Effector memory CD4-positive, alpha-beta T cell (primary cell): Measurements from ENCODE around the gene ZNF791.
A peak's percentile ranks its signal among the peaks of the same experiment; 100 is the strongest.
"Not testable (repeated sequence)": the region's sequence is repeated elsewhere in the genome, so short reads cannot be mapped to it uniquely, and the experiment has no call there.

ENCODE experiments used
- DNase-seq, 3 donors: peaks; one replicate each; pipeline ENCODE4 v3.0.0-alpha.2; 2020
- H3K27ac ChIP-seq: 2 replicates; pipeline ENCODE4 v1.7.0; 2013; ENCODE audit warnings: mild to moderate bottlenecking, low read length, moderate library complexity; ENCODE audit not compliant: insufficient read depth, poor library complexity, severe bottlenecking
- H3K27me3 ChIP-seq: replicated peaks from 2 replicates; pipeline ENCODE4 v1.7.0; 2013; ENCODE audit warnings: mild to moderate bottlenecking, low read length; ENCODE audit not compliant: insufficient read depth, control insufficient read depth, poor library complexity, severe bottlenecking
- H3K36me3 ChIP-seq: 2 replicates; pipeline ENCODE4 v1.7.0; 2013; ENCODE audit warnings: mild to moderate bottlenecking, low read length, moderate library complexity; ENCODE audit not compliant: control insufficient read depth, insufficient read depth
- H3K4me1 ChIP-seq: 2 replicates; pipeline ENCODE4 v1.7.0; 2013; ENCODE audit warnings: low read length, mild to moderate bottlenecking; ENCODE audit not compliant: control insufficient read depth, insufficient read depth, poor library complexity, severe bottlenecking
- H3K4me3 ChIP-seq: 2 replicates; pipeline ENCODE4 v1.7.0; 2013; ENCODE audit warnings: low read length, low read depth, mild to moderate bottlenecking; ENCODE audit not compliant: insufficient read depth, poor library complexity, severe bottlenecking
- H3K9me3 ChIP-seq: 2 replicates; pipeline ENCODE4 v1.7.0; 2013; ENCODE audit warnings: mild to moderate bottlenecking, low read length, moderate library complexity; ENCODE audit not compliant: control insufficient read depth

ZNF791 gene

DNA sequence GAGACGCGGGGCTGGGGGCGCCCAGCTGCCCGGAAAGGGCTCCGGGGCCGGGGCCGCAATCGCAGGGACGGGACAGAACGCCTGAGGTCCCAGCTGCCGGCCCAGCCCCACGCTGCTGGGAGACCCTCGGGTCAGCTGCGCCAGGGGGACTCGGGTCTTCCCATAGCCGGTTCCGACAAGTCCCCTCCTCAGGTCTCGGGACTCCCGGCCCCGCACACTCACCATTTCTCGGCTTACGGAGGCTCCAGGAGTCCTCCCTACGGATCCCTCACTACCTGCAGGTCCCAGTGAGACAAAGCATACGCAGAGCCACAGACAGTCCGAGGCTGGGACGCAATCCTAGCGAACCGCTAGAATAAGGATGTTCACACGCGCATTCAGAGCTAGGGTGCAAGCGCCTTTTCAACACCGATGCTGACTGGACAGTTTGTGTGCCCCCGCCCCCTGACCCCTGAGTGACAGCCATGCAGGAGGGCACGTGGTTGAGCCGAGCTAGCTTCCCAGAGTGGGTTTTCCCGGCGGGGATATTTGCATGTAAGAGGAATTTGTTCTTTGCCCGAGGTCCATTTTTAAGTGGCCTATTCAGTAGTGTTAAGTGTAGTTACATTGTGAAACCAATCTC, 13.7 kb upstream of the ZNF791 start:
- H3K27ac ChIP-seq, result no peak overlapping the region
- no peaks in the 10 kb centered on the region for H3K27me3 ChIP-seq
- no peak overlapping the region for H3K4me3 ChIP-seq
- no peaks in the 10 kb centered on the region for H3K36me3 ChIP-seq
- H3K4me1 ChIP-seq, result no peaks in the 10 kb centered on the region
- H3K9me3 ChIP-seq, result no peaks in the 10 kb centered on the region
- no peak for DNase-seq

GRCh38 chr19:12597594-12597993, 13.1 kb upstream of the ZNF791 start:
- H3K36me3 ChIP-seq, result no peaks in the 10 kb centered on the region
- H3K27ac ChIP-seq, result no peak overlapping the region
- H3K27me3 ChIP-seq, result no peaks in the 10 kb centered on the region
- H3K9me3 ChIP-seq, result no peaks in the 10 kb centered on the region
- DNase-seq, result no peak
- H3K4me3 ChIP-seq, result no peak overlapping the region
- no peaks in the 10 kb centered on the region for H3K4me1 ChIP-seq

DNA sequence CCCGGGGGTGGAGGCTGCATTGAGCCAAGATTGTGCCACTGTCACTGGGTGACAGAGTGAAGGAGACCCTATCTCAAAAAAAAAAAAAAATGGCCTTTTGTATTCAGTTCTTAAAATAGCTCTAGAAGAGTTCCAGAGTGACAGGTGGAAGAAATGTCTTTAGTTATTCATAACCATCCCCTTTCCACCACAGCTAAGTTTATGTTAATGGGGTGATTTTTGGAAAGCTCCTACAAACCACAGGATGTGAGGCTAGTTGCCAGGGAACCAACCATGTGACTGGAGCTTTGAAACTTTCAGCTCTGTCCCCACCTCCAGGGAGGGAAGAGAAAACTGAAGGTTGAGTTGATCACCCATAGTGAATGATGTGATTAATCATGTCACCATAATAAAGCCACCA, 7.0 kb upstream of the ZNF791 start:
- H3K4me3 ChIP-seq, result no peak overlapping the region
- peaks cover 5% of the 10 kb centered on the region for H3K4me1 ChIP-seq
- H3K9me3 ChIP-seq, result no peaks in the 10 kb centered on the region
- H3K27ac ChIP-seq, result no peak overlapping the region
- no peaks in the 10 kb centered on the region for H3K27me3 ChIP-seq
- no peaks in the 10 kb centered on the region for H3K36me3 ChIP-seq
- DNase-seq, result peak in 1 of 3 donors; percentile 27

DNA sequence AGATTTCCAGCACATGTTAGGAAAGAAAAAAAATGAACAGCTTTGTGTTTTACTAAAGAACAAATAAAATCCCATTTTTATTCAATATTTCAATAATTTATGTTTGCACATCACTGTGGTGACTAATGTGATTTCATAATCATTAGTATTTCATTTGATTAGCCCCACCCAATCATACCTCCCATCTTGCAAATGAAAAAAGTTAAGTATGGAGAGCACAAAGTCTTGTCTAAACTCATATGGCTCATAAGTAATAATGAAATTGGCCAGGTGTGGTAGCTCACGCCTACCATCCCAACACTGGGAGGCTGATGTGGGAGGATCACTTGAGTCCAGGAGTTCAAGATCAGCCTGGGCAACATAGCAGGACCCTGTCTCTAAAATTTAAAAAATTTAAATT, 3.9 kb upstream of the ZNF791 start:
- H3K4me3 ChIP-seq, result no peak overlapping the region
- no peaks in the 10 kb centered on the region for H3K36me3 ChIP-seq
- no peaks in the 10 kb centered on the region for H3K27me3 ChIP-seq
- H3K4me1 ChIP-seq, result peaks cover 5% of the 10 kb centered on the region
- DNase-seq, result no peak
- H3K27ac ChIP-seq, result no peak overlapping the region
- no peaks in the 10 kb centered on the region for H3K9me3 ChIP-seq

DNA sequence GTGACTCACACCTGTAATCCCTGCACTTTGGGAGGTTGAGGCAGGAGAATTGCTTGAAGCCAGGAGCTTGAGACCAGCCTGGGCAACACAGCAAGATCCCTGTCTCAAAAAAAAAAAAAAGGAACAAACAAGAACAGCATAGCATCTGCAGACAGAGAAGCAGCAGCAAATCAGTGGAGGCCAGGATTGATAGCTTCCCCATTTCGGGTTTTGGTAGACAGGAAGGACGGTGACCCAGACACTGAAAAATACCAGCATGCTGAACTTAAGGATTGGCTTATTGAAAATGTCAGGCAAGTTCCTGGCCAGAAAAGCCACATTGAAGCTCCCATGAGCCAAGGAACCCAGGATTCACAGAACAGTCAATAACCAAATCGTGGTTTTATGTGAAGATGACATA, 3.1 kb upstream of the ZNF791 start:
- no peak for DNase-seq
- peaks cover 14% of the 10 kb centered on the region for H3K4me1 ChIP-seq

DNA sequence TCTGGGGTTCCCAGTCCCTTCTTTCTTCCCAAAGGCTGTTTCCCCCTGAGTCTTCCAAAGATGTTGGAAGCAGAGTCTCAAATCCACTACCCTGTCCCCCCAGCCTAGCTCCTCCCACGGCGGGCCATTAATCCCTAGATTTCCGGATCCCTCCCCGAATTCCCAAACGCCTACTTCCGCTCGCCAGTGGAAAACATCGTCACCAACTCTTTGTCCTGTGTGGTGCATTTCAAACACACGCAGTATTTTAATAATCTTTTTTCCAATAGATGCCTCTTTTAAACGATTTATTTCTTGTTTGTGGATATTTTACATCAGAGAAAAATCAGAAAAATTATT, 610 bp downstream of the ZNF791 start:
- DNase-seq, result no peak
- Histone ChIP-seq H3K27ac (peak overlapping the region; percentile 87), H3K36me3 (no peaks in the 10 kb centered on the region), H3K4me3 (peak overlapping the region; percentile 76), H3K4me1 (peaks cover 25% of the 10 kb centered on the region), H3K27me3 (no peaks in the 10 kb centered on the region), H3K9me3 (no peaks in the 10 kb centered on the region)

More for the DNA sequence above, 3.1 kb upstream of the ZNF791 start:
- Histone ChIP-seq H3K27me3 (no peaks in the 10 kb centered on the region), H3K9me3 (no peaks in the 10 kb centered on the region), H3K4me3 (no peak overlapping the region), H3K27ac (no peak overlapping the region), H3K36me3 (no peaks in the 10 kb centered on the region)

- no peak for DNase-seq
- no peak overlapping the region for H3K4me3 ChIP-seq
- no peaks in the 10 kb centered on the region for H3K9me3 ChIP-seq
- H3K4me1 ChIP-seq, result peaks cover 17% of the 10 kb centered on the region
- no peaks in the 10 kb centered on the region for H3K27me3 ChIP-seq
- no peak overlapping the region for H3K27ac ChIP-seq
- H3K36me3 ChIP-seq, result no peaks in the 10 kb centered on the region
These were observed 6.9 kb downstream of the ZNF791 start for GRCh38 chr19:12617646-12618045.

DNA sequence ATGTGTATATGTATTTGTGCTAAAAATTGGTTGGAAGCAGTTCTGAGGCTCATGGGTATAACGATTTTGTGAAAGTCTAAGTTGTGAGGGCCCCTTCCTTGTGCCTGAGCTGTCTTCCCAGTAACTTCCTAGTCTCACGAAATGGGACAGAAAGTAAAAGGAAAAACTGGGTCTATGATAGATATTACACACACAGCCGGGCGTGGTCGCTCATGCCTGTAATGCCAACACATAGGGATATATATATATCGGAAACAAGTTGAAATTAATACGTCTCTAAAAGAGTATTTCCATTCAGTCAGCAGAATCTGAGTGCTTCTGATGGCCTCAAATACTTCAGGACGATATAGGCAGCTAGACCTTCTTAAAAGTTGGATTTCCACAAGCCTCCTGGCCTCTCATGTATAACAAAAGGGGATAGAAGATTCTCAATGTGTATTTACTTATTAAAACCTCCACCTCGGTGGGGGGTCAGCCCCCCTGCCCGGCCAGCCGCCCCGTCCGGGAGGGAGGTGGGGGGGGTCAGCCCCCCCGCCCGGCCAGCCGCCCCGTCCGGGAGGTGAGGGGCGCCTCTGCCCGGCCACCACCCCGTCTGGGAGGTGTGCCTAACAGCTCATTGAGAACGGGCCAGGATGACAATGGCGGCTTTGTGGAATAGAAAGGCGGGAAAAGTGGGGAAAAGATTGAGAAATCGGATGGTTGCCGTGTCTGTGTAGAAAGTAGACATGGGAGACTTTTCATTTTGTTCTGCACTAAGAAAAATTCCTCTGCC, 10.7 kb downstream of the ZNF791 start:
- H3K27ac ChIP-seq, H3K27me3 ChIP-seq, DNase-seq, H3K9me3 ChIP-seq, H3K4me3 ChIP-seq, H3K4me1 ChIP-seq: not testable (repeated sequence)
- H3K36me3 ChIP-seq, result peaks cover 17% of the 10 kb centered on the region

DNA sequence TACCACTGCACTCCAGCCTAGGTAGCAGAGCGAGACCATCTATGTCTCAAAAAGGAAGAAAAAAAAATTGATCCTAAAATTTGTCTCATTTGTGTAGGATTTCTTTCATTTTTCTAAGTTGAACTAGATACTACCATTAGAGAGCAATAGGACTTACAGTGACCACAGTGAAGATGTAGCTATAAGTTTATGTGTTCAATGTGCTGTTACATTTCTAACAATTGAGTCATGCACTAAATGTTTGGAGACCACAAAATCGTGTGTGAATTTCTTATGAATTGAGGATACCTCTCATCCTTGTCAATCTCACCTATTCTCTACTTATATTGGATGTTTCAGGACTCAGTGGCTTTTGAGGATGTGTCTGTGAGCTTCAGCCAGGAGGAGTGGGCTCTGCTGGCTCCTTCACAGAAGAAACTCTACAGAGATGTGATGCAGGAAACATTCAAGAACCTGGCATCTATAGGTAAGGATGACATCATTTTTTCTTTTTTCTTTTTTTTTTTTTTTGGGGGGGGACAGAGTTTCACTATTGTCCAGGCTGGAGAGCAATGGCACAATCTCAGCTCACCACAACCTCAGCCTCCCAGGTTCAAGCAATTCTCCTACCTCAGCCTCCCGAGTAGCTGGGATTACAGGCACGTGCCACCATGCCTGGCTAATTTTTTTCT, 12.8 kb downstream of the ZNF791 start:
- Histone ChIP-seq H3K36me3 (peaks cover 37% of the 10 kb centered on the region), H3K27ac (no peak overlapping the region), H3K4me3 (no peak overlapping the region), H3K4me1 (no peaks in the 10 kb centered on the region), H3K27me3 (no peaks in the 10 kb centered on the region), H3K9me3 (peaks cover 4% of the 10 kb centered on the region)
- DNase-seq, result no peak

GRCh38 chr19:12626958-12627357, 16.2 kb downstream of the ZNF791 start:
- DNase-seq, result no peak

More at GRCh38 chr19:12626958-12627357, 16.2 kb downstream of the ZNF791 start:
- H3K4me1 ChIP-seq, result no peaks in the 10 kb centered on the region
- peaks cover 4% of the 10 kb centered on the region for H3K9me3 ChIP-seq
- H3K27me3 ChIP-seq, result no peaks in the 10 kb centered on the region
- H3K4me3 ChIP-seq, result no peak overlapping the region
- peaks cover 50% of the 10 kb centered on the region for H3K36me3 ChIP-seq
- no peak overlapping the region for H3K27ac ChIP-seq
